AG04449 (cell line): ENCODE results near the gene WDR26.

ENCODE experiments used
- CTCF ChIA-PET: fragments of 350-600 bp; formaldehyde crosslinking; extraction: SDS; loops from one replicate; lab custom pipeline; 2021; ENCODE audit warnings: antibody characterized with exemption; lab: Yijun Ruan, JAX
- POLR2A ChIA-PET: fragments of 400-600, 350-600 bp; formaldehyde crosslinking; extraction: SDS; loops from one replicate; lab custom pipeline; 2020; ENCODE audit warnings: antibody characterized with exemption, inconsistent platforms; lab: Yijun Ruan, JAX
- DNase-seq: peaks from one replicate; pipeline ENCODE4 v3.0.0-alpha.2; 2010; ENCODE audit warnings: low read depth, low spot score
- H3K4me3 ChIP-seq: 2 replicates; pipeline ENCODE4 v1.5.1; 2011; ENCODE audit warnings: low read depth, mild to moderate bottlenecking, control low read depth, low read length
- CTCF ChIP-seq: IDR thresholded peaks from one replicate; pipeline ENCODE4 v1.5.1; 2011; ENCODE audit warnings: mild to moderate bottlenecking, moderate library complexity, low read length, control low read depth, inconsistent platforms; ENCODE audit not compliant: insufficient read depth; ENCODE audit errors: missing control alignments

WDR26 gene

GRCh38 chr1:224377676-224378006 is 57.0 kb downstream of the WDR26 start:
- no peak for DNase-seq
- ChIA-PET CTCF (no interaction called here), POLR2A (interaction anchor here (1.2 kb wide), 1 partner anchor 11 kb away, joined by 3 read pairs; no protein-coding TSS in a partner anchor)
- H3K4me3 ChIP-seq = no peak overlapping the region
- no peak for TF ChIP-seq CTCF

- DNase-seq = no peak
- no peak for TF ChIP-seq CTCF
- no peak overlapping the region for H3K4me3 ChIP-seq
- CTCF ChIA-PET = interaction anchor here (0.9 to 1.6 kb wide), 5 partner anchors 9 to 520 kb away, joined by 3 to 5 read pairs (median 3); no protein-coding TSS in a partner anchor
- POLR2A ChIA-PET = no interaction called here
Measured at GRCh38 chr1:224375059-224375458, 59.5 kb downstream of the WDR26 start.

- TF ChIP-seq CTCF = no peak
- CTCF ChIA-PET = no interaction called here
- H3K4me3 ChIP-seq = no peak overlapping the region
- POLR2A ChIA-PET = no interaction called here
- DNase-seq = no peak
Measured at GRCh38 chr1:224373008-224373590, 61.5 kb downstream of the WDR26 start.

GRCh38 chr1:224368409-224368808 is 66.2 kb downstream of the WDR26 start:
- no peak for TF ChIP-seq CTCF
- POLR2A ChIA-PET = no interaction called here
- H3K4me3 ChIP-seq = no peak overlapping the region
- no peak for DNase-seq
- CTCF ChIA-PET = no interaction called here

GRCh38 chr1:224359207-224359606 is 75.4 kb downstream of the WDR26 start:
- CTCF ChIA-PET = no interaction called here
- no peak for TF ChIP-seq CTCF
- POLR2A ChIA-PET = no interaction called here
- no peak for DNase-seq
- no peak overlapping the region for H3K4me3 ChIP-seq

- POLR2A ChIA-PET = no interaction called here
Measured at GRCh38 chr1:224358237-224358636, 76.4 kb downstream of the WDR26 start.

More at GRCh38 chr1:224358237-224358636, 76.4 kb downstream of the WDR26 start:
- peak overlapping the region; percentile 89 for H3K4me3 ChIP-seq
- no peak for DNase-seq
- TF ChIP-seq CTCF = no peak
- CTCF ChIA-PET = interaction anchor here (1.4 to 1.7 kb wide), 2 partner anchors 24 to 99 kb away, joined by 7 to 8 read pairs; no protein-coding TSS in a partner anchor
